Liver (tissue), 3 donors: Measurements from ENCODE around the gene OPN1MW.
"Not testable (repeated sequence)": the region's sequence is repeated elsewhere in the genome, so short reads cannot be mapped to it uniquely, and the experiment has no call there.

ENCODE experiments used
- ATF3 ChIP-seq: IDR thresholded peaks from 2 replicates; pipeline ENCODE4 v1.6.1; 2016; ENCODE audit warnings: antibody characterized with exemption
- FOXA1 ChIP-seq: IDR thresholded peaks from 2 replicates; pipeline ENCODE4 v1.6.1; 2016; ENCODE audit warnings: antibody characterized with exemption
- FOXA2 ChIP-seq: IDR thresholded peaks from 2 replicates; pipeline ENCODE4 v1.6.1; 2016; ENCODE audit warnings: antibody characterized with exemption
- NR2F2 ChIP-seq: IDR thresholded peaks from 2 replicates; pipeline ENCODE4 v1.6.1; 2016; ENCODE audit warnings: antibody characterized with exemption
- RAD21 ChIP-seq, 2 donors: IDR thresholded peaks; 2 replicates each; pipeline ENCODE4 v1.6.1; 2016; ENCODE audit warnings: antibody characterized with exemption in 2 of 2, mild to moderate bottlenecking in 2 of 2
- REST ChIP-seq: IDR thresholded peaks from 2 replicates; pipeline ENCODE4 v1.6.1; 2016; ENCODE audit warnings: antibody characterized with exemption, mild to moderate bottlenecking
- TAF1 ChIP-seq: conservative IDR thresholded peaks from 2 replicates; pipeline ENCODE4 v1.6.1; 2016; ENCODE audit warnings: antibody characterized with exemption, mild to moderate bottlenecking
- YY1 ChIP-seq: IDR thresholded peaks from 2 replicates; pipeline ENCODE4 v1.6.1; 2016; ENCODE audit warnings: antibody characterized with exemption, mild to moderate bottlenecking
- ZBTB33 ChIP-seq: IDR thresholded peaks from 2 replicates; pipeline ENCODE4 v1.6.1; 2016; ENCODE audit warnings: antibody characterized with exemption
- TF ChIP-seq, protein P1 (sequence below): fragments of 150-350 bp; IDR thresholded peaks from 2 replicates; pipeline ENCODE4 v1.5.1; 2017; ENCODE audit warnings: improper control_type of control experiment, low read depth, low read length; ENCODE audit not compliant: missing input control
- TF ChIP-seq, protein P2 (sequence below): IDR thresholded peaks from 2 replicates; pipeline ENCODE4 v1.6.1; 2016; ENCODE audit warnings: antibody characterized with exemption
- donor health status: healthy.
- donor health status: healthy.

DNA sequence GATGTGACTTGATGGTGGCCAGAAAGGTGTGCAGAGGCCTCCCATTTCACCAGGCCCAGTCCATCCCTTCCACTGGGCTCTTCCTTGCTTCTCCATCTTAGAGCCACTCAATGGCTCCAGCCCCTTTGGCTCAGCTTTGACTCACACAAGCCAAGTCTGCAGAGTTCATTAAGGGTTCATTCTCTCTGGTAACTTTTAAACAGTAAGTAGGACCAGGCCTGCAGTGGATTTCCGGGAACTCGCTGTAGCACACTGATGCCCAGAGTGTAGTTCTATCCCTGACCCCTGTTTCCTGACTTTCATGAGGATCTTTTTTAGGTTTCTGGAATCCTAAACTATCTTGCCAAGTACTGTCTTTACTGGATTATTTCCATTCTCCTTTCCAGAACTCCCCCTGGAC lies 11.9 kb downstream of the OPN1MW start:
- TF ChIP-seq, protein P1, sequence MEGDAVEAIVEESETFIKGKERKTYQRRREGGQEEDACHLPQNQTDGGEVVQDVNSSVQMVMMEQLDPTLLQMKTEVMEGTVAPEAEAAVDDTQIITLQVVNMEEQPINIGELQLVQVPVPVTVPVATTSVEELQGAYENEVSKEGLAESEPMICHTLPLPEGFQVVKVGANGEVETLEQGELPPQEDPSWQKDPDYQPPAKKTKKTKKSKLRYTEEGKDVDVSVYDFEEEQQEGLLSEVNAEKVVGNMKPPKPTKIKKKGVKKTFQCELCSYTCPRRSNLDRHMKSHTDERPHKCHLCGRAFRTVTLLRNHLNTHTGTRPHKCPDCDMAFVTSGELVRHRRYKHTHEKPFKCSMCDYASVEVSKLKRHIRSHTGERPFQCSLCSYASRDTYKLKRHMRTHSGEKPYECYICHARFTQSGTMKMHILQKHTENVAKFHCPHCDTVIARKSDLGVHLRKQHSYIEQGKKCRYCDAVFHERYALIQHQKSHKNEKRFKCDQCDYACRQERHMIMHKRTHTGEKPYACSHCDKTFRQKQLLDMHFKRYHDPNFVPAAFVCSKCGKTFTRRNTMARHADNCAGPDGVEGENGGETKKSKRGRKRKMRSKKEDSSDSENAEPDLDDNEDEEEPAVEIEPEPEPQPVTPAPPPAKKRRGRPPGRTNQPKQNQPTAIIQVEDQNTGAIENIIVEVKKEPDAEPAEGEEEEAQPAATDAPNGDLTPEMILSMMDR, result not testable (repeated sequence)
- not testable (repeated sequence) for TF ChIP-seq YY1; ATF3; TAF1; FOXA2; REST; NR2F2; RAD21 (IDR thresholded peaks at IDR 0.05); ZBTB33; FOXA1
- TF ChIP-seq, protein P2, sequence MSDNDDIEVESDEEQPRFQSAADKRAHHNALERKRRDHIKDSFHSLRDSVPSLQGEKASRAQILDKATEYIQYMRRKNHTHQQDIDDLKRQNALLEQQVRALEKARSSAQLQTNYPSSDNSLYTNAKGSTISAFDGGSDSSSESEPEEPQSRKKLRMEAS, result not testable (repeated sequence)
